ENCODE results near the gene NRN1L.
"Not testable (repeated sequence)": the region's sequence is repeated elsewhere in the genome, so short reads cannot be mapped to it uniquely, and the experiment has no call there.

The NRN1L gene

GRCh38 chr16:67884684-67885083, at the start of gene NRN1L:
TSS of gene NRN1L (plus strand) at chr16:67884885. CDS start at chr16:67884904, 19 bp downstream.
- no peak within 1 kb of the TSS for H3K9ac ChIP-seq (ENCODE audit: low read depth in 1 of 2, low read length in 2 of 2)
- no peaks in the 10 kb centered on the region for H3K27me3 ChIP-seq (ENCODE audit: control insufficient read depth in 2 of 2, insufficient read depth in 2 of 2, low read length in 2 of 2)
- H3K4me1 ChIP-seq (ENCODE audit: control insufficient read depth in 2 of 2, insufficient read depth in 2 of 2, low read length in 2 of 2) = peaks cover 6 to 7% of the 10 kb centered on the region in 2 donors
- H3K9me3 ChIP-seq (ENCODE audit: control insufficient read depth in 2 of 2, low read length in 2 of 2) = no peaks in the 10 kb centered on the region
- H3K27ac ChIP-seq (ENCODE audit: low read depth in 2 of 2, low read length in 2 of 2) = no peak within 1 kb of the TSS
- H3K36me3 ChIP-seq (ENCODE audit: control insufficient read depth in 2 of 2, insufficient read depth in 2 of 2, low read length in 2 of 2) = peaks cover 43 to 54% of the 10 kb centered on the region in 2 donors
- no peak within 1 kb of the TSS for H3K4me3 ChIP-seq (ENCODE audit: low read length in 2 of 2)

DNA sequence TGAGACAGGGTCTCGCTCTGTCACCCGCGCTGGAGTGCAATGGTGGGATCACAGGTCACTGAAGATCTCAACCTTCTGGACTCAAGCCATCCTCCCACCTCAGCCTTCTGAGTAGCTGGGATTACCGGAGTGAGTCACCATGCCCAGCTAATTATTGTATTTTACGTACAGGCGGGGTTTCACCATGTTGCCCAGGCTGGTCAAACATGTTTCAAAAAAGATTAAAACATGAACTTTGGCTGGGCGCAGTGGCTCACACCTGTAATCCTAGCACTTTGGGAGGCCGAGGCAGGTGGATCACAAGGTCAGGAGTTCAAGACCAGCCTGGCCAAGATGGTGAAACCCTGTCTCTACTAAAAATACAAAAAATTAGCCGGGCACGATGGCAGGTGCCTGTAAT, 47.5 kb upstream of the NRN1L start:
- H3K9ac ChIP-seq (ENCODE audit: low read depth in 1 of 2, low read length in 2 of 2); H3K36me3 ChIP-seq (ENCODE audit: control insufficient read depth in 2 of 2, insufficient read depth in 2 of 2, low read length in 2 of 2); H3K4me3 ChIP-seq (ENCODE audit: low read length in 2 of 2); H3K27me3 ChIP-seq (ENCODE audit: control insufficient read depth in 2 of 2, insufficient read depth in 2 of 2, low read length in 2 of 2); H3K9me3 ChIP-seq (ENCODE audit: control insufficient read depth in 2 of 2, low read length in 2 of 2); H3K27ac ChIP-seq (ENCODE audit: low read depth in 2 of 2, low read length in 2 of 2): not testable (repeated sequence)
- peaks cover 11 to 13% of the 10 kb centered on the region in 2 donors for H3K4me1 ChIP-seq (ENCODE audit: control insufficient read depth in 2 of 2, insufficient read depth in 2 of 2, low read length in 2 of 2)

DNA sequence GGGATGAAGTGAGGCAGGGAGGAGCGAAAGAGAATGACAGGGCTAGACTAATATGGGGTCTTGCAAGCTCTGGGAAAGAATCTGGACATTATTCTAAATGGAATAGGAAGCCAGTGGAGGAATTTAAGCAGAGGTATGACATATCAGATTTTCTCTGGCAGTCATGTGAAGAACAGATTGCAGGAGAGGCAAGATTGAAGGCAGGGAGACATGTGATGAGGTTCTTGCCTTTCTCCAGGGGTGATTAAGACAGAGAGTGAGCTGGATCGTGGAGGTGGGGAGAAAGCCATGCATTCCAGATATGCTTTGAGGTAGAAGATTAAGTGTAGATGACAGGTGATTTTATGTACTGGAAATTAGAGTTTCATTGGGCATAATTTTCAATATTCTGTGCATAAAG, 46.9 kb upstream of the NRN1L start:
- Histone ChIP-seq H3K4me1 (ENCODE audit: control insufficient read depth in 2 of 2, insufficient read depth in 2 of 2, low read length in 2 of 2) (peaks cover 9% of the 10 kb centered on the region in 2 donors), H3K36me3 (ENCODE audit: control insufficient read depth in 2 of 2, insufficient read depth in 2 of 2, low read length in 2 of 2) (no peaks in the 10 kb centered on the region), H3K4me3 (ENCODE audit: low read length in 2 of 2) (no peak overlapping the region), H3K27me3 (ENCODE audit: control insufficient read depth in 2 of 2, insufficient read depth in 2 of 2, low read length in 2 of 2) (no peaks in the 10 kb centered on the region), H3K9ac (ENCODE audit: low read depth in 1 of 2, low read length in 2 of 2) (no peak overlapping the region), H3K27ac (ENCODE audit: low read depth in 2 of 2, low read length in 2 of 2) (no peak overlapping the region), H3K9me3 (ENCODE audit: control insufficient read depth in 2 of 2, low read length in 2 of 2) (no peaks in the 10 kb centered on the region)

DNA sequence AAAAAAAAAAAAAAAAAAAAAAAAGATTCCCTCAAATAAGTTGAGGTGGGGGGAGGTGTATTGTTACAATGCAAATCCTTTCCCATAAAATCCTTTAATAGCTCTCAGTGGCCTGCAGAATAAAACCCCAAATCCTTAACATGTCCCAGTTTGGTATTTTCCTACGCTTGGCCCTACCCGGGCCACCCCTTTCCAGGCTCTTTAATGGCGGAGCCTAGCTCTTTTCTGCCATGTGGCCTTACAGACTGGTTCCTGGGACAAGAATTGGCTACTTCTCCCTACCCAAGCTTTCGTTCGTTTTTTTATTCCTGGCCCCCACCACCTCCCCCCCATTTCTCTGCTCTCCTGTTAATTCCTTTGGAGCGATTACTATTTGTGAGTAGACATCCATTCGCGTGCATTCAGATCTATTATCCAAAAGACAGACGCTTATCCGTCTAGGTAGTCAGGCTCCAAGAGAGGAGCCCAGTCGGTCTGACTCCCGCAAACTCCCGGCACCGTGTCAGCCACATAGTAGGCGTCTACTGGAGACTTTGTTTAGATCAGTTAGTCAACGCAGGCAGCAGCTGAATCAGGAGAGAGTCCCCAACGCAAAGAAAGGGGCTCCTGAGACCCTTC, 43.4 kb upstream of the NRN1L start:
- H3K27ac ChIP-seq (ENCODE audit: low read depth in 2 of 2, low read length in 2 of 2) = peak overlapping the region; percentile 97 to 99
- H3K9me3 ChIP-seq (ENCODE audit: control insufficient read depth in 2 of 2, low read length in 2 of 2) = no peaks in the 10 kb centered on the region
- H3K9ac ChIP-seq (ENCODE audit: low read depth in 1 of 2, low read length in 2 of 2) = peak overlapping the region; percentile 85 to 97
- H3K27me3 ChIP-seq (ENCODE audit: control insufficient read depth in 2 of 2, insufficient read depth in 2 of 2, low read length in 2 of 2) = no peaks in the 10 kb centered on the region
- peaks cover 35 to 38% of the 10 kb centered on the region in 2 donors for H3K4me1 ChIP-seq (ENCODE audit: control insufficient read depth in 2 of 2, insufficient read depth in 2 of 2, low read length in 2 of 2)
- peak overlapping the region; percentile 88 to 90 for H3K4me3 ChIP-seq (ENCODE audit: low read length in 2 of 2)
- no peaks in the 10 kb centered on the region for H3K36me3 ChIP-seq (ENCODE audit: control insufficient read depth in 2 of 2, insufficient read depth in 2 of 2, low read length in 2 of 2)

DNA sequence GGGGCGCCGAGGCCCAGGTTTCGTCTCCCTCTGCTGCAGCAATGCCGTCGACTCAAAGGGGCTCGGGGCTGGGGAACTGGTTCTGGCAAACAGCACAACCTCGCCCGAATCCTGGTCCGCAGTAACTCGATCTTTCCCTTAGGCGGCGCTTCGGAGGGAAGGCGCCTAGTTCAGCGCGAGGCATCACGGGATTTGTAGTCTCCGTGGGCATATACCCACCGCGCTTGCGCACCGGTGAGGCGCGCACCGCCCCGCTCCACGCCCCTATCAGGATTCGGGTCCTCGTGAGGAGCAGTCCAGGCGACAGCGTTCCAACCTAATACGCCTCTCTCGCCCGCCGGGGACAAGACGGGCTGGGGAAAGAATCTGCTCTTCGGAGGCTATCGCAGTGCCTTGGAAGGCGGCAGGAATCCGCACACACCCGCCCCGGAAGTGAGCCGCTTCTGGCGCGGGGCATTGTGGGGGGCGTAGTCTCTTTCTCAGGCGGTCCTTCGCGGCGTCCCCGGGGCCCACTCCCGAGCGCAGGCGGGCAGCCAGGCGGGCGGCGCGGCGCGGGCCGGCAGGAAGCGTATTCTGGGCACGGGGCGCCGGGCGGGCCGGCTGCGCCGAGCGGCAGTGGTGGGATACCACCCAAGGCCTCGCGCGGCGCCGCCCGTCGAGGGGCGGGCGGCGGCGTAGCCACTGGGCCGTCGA, 42.7 kb upstream of the NRN1L start, which contains the start of gene THAP11:
Gene THAP11 (plus strand): TSS at position 505 of the 693 bp plus-strand sequence. CDS start 235 bp downstream, outside the sequence.
- Histone ChIP-seq H3K36me3 (ENCODE audit: control insufficient read depth in 2 of 2, insufficient read depth in 2 of 2, low read length in 2 of 2) (no peaks in the 10 kb centered on the region), H3K4me3 (ENCODE audit: low read length in 2 of 2) (peak within 1 kb of the TSS; percentile 88 to 90), H3K27ac (ENCODE audit: low read depth in 2 of 2, low read length in 2 of 2) (peak within 1 kb of the TSS; percentile 97 to 99), H3K9ac (ENCODE audit: low read depth in 1 of 2, low read length in 2 of 2) (peak within 1 kb of the TSS; percentile 85 to 97), H3K9me3 (ENCODE audit: control insufficient read depth in 2 of 2, low read length in 2 of 2) (no peaks in the 10 kb centered on the region), H3K4me1 (ENCODE audit: control insufficient read depth in 2 of 2, insufficient read depth in 2 of 2, low read length in 2 of 2) (peaks cover 35 to 38% of the 10 kb centered on the region in 2 donors), H3K27me3 (ENCODE audit: control insufficient read depth in 2 of 2, insufficient read depth in 2 of 2, low read length in 2 of 2) (no peaks in the 10 kb centered on the region)

DNA sequence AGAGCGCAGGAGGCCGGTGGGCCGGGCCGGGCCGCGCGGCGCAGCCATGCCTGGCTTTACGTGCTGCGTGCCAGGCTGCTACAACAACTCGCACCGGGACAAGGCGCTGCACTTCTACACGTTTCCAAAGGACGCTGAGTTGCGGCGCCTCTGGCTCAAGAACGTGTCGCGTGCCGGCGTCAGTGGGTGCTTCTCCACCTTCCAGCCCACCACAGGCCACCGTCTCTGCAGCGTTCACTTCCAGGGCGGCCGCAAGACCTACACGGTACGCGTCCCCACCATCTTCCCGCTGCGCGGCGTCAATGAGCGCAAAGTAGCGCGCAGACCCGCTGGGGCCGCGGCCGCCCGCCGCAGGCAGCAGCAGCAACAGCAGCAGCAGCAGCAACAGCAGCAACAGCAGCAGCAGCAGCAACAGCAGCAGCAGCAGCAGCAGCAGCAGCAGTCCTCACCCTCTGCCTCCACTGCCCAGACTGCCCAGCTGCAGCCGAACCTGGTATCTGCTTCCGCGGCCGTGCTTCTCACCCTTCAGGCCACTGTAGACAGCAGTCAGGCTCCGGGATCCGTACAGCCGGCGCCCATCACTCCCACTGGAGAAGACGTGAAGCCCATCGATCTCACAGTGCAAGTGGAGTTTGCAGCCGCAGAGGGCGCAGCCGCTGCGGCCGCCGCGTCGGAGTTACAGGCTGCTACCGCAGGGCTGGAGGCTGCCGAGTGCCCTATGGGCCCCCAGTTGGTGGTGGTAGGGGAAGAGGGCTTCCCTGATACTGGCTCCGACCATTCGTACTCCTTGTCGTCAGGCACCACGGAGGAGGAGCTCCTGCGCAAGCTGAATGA, 42.0 kb upstream of the NRN1L start:
- peak overlapping the region; percentile 85 to 97 for H3K9ac ChIP-seq (ENCODE audit: low read depth in 1 of 2, low read length in 2 of 2)
- H3K4me3 ChIP-seq (ENCODE audit: low read length in 2 of 2) = peak overlapping the region; percentile 88 to 90
- H3K27me3 ChIP-seq (ENCODE audit: control insufficient read depth in 2 of 2, insufficient read depth in 2 of 2, low read length in 2 of 2) = no peaks in the 10 kb centered on the region
- peaks cover 38 to 40% of the 10 kb centered on the region in 2 donors for H3K4me1 ChIP-seq (ENCODE audit: control insufficient read depth in 2 of 2, insufficient read depth in 2 of 2, low read length in 2 of 2)
- H3K27ac ChIP-seq (ENCODE audit: low read depth in 2 of 2, low read length in 2 of 2) = peak overlapping the region; percentile 97 to 99
- H3K36me3 ChIP-seq (ENCODE audit: control insufficient read depth in 2 of 2, insufficient read depth in 2 of 2, low read length in 2 of 2) = no peaks in the 10 kb centered on the region
- H3K9me3 ChIP-seq (ENCODE audit: control insufficient read depth in 2 of 2, low read length in 2 of 2) = no peaks in the 10 kb centered on the region

DNA sequence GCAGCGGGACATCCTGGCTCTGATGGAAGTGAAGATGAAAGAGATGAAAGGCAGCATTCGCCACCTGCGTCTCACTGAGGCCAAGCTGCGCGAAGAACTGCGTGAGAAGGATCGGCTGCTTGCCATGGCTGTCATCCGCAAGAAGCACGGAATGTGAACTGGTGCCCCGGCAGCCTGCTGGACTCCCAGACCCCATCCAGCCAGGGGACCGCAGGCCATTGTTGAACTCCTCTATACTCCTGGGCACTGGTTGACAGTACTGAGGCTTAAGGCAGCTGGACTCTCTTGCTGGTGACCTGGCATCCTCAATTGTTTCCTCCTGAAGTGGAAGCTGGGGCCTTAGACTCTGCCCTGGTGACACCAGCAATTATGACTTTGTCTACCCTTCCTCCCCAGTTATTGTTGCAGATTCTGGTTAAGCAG, 41.3 kb upstream of the NRN1L start:
- H3K27ac ChIP-seq (ENCODE audit: low read depth in 2 of 2, low read length in 2 of 2) = peak overlapping the region; percentile 97 to 99
- no peaks in the 10 kb centered on the region for H3K36me3 ChIP-seq (ENCODE audit: control insufficient read depth in 2 of 2, insufficient read depth in 2 of 2, low read length in 2 of 2)
- H3K9me3 ChIP-seq (ENCODE audit: control insufficient read depth in 2 of 2, low read length in 2 of 2) = no peaks in the 10 kb centered on the region
- peak overlapping the region; percentile 72 to 85 for H3K9ac ChIP-seq (ENCODE audit: low read depth in 1 of 2, low read length in 2 of 2)
- H3K4me1 ChIP-seq (ENCODE audit: control insufficient read depth in 2 of 2, insufficient read depth in 2 of 2, low read length in 2 of 2) = peaks cover 44 to 46% of the 10 kb centered on the region in 2 donors
- H3K4me3 ChIP-seq (ENCODE audit: low read length in 2 of 2) = peak overlapping the region; percentile 88 to 90
- H3K27me3 ChIP-seq (ENCODE audit: control insufficient read depth in 2 of 2, insufficient read depth in 2 of 2, low read length in 2 of 2) = no peaks in the 10 kb centered on the region

- H3K4me1 ChIP-seq (ENCODE audit: control insufficient read depth in 2 of 2, insufficient read depth in 2 of 2, low read length in 2 of 2) = peaks cover 44 to 46% of the 10 kb centered on the region in 2 donors
- peak overlapping the region in 1 of 2 donors; percentile 31 for H3K9ac ChIP-seq (ENCODE audit: low read depth in 1 of 2, low read length in 2 of 2)
- H3K4me3 ChIP-seq (ENCODE audit: low read length in 2 of 2) = peak overlapping the region in 1 of 2 donors; percentile 43
- H3K36me3 ChIP-seq (ENCODE audit: control insufficient read depth in 2 of 2, insufficient read depth in 2 of 2, low read length in 2 of 2) = no peaks in the 10 kb centered on the region
- H3K9me3 ChIP-seq (ENCODE audit: control insufficient read depth in 2 of 2, low read length in 2 of 2) = no peaks in the 10 kb centered on the region
- H3K27me3 ChIP-seq (ENCODE audit: control insufficient read depth in 2 of 2, insufficient read depth in 2 of 2, low read length in 2 of 2) = no peaks in the 10 kb centered on the region
- H3K27ac ChIP-seq (ENCODE audit: low read depth in 2 of 2, low read length in 2 of 2) = no peak overlapping the region
Observed at GRCh38 chr16:67844497-67844896, 40.2 kb upstream of the NRN1L start.

DNA sequence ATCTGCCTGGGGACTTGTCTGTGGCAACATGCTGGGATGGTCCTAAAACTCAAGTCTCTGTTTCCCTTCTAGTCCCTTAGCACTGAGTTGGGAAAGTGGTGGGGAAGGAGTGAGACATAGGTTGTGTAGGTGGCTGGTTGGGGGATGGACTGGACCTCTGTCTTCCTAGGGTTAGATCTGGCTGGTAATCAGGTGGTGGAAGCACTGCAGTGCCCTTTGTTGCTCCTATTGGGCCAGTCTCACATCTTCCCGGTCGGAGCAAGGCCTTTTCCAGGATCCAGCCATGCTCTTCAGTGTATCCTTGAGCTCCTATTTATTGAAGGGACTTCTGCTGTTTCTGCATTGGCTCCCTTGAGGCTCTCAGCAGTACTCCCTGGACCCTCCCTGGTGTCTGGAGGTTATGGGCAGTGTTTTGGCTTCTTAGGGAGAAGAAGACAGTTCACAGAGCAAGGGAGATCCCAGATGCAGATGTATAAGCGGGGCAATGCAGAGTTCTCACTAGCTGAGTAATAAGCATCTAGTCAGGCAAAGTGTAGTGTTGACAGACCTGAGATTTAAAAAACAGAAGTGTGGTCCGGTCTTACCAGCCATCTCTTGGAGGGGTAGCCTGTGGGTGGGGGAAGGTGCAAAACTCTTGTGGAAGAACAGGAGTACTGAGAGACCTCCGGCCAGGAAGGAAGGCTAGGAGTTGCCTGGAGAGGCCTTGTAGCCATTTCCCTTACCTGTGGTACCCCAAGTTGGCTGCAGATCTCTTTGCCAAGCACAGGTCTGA, 39.2 kb upstream of the NRN1L start:
- Histone ChIP-seq H3K27me3 (ENCODE audit: control insufficient read depth in 2 of 2, insufficient read depth in 2 of 2, low read length in 2 of 2) (no peaks in the 10 kb centered on the region), H3K36me3 (ENCODE audit: control insufficient read depth in 2 of 2, insufficient read depth in 2 of 2, low read length in 2 of 2) (no peaks in the 10 kb centered on the region), H3K4me3 (ENCODE audit: low read length in 2 of 2) (peak overlapping the region; percentile 79 to 83), H3K9me3 (ENCODE audit: control insufficient read depth in 2 of 2, low read length in 2 of 2) (no peaks in the 10 kb centered on the region), H3K27ac (ENCODE audit: low read depth in 2 of 2, low read length in 2 of 2) (peak overlapping the region; percentile 92 to 93), H3K4me1 (ENCODE audit: control insufficient read depth in 2 of 2, insufficient read depth in 2 of 2, low read length in 2 of 2) (peaks cover 44 to 46% of the 10 kb centered on the region in 2 donors), H3K9ac (ENCODE audit: low read depth in 1 of 2, low read length in 2 of 2) (peak overlapping the region; percentile 79)

All from mucosa of rectum (tissue), 2 donors.